Camera-type eye (tissue), 1 donor: ENCODE measurements around the gene TMEM156. TPM values are rescaled to one million over a fixed set of nuclear protein-coding genes. Genes with fewer than 3 reads are reported as not detected.

Source experiments
- total RNA-seq: library from RNA; depleted of rRNA; stranded (reverse); fragments of >200 nt; gene quantifications from one replicate; pipeline ENCODE4 v1.2.3, GENCODE V29; 2014

TMEM156 gene, protein sequence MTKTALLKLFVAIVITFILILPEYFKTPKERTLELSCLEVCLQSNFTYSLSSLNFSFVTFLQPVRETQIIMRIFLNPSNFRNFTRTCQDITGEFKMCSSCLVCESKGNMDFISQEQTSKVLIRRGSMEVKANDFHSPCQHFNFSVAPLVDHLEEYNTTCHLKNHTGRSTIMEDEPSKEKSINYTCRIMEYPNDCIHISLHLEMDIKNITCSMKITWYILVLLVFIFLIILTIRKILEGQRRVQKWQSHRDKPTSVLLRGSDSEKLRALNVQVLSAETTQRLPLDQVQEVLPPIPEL
- 1.6 TPM for total RNA-seq

DNA sequence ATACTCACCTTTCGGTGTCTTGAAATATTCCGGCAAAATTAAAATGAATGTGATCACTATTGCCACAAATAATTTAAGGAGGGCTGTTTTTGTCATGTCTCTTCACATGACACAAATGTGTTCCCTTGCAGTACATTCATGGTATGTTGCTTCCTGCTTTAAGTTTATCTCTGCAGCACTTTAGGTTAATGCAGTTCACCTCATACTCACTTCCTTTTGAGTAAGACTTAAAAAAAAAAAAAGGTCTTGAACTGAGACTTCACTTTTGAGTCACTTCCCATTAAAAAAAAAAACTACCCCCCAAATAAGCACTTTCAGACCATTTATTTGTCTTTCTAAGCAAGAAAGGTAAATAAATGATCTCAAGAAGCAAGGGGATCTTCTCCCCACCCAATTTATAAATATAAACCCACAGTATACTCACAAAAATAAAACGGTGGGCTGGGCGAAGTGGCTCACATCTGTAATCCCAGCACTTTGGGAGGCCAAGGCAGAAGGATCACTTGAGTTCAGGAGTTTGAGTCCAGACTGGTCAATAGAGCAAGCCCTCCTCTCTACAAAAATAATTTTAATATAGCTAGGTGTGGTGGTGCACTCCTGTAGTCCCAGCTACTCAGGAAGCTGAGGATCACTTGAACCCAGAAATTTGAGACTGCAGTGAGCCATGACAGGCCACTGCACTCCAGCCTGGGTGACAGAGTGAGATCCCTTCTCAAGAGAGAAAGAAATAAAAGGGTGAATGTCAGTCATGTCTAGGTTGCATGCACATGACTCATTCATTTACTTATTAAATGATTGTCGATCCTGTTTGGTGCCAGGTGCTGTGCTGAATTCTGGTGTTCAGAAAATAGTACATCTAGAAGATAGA is at the start of gene TMEM156:
Gene TMEM156, minus strand, starts transcription at position 192 of the 868 bp plus-strand sequence. Its CDS starts 96 bp downstream, at position 96.

GRCh38 chr4:39062094-39062769 is 30.0 kb upstream of the TMEM156 start, which contains the start of gene KLHL5:
TSS of gene KLHL5 (plus strand) at chr4:39062232. CDS start at chr4:39062653, 421 bp downstream.

Other genes with a start within 250 kb of the TMEM156 start
- gene TLR10, start 249.4 kb downstream of the TMEM156 start, total RNA-seq = 0.71 TPM
- 9.6 TPM for gene TLR1, start 227.6 kb downstream of the TMEM156 start, total RNA-seq
- 2.0 TPM for gene TLR6, start 175.6 kb downstream of the TMEM156 start, total RNA-seq
- 126 TPM for gene FAM114A1, start 164.6 kb downstream of the TMEM156 start, total RNA-seq
- 41.7 TPM for gene KLHL5, start 29.8 kb upstream of the TMEM156 start, total RNA-seq
- gene WDR19, start 150.1 kb upstream of the TMEM156 start, total RNA-seq = 103 TPM